Transverse colon (tissue), 4 donors: Measurements from ENCODE around the gene UBE4B. TPM values are rescaled to one million over a fixed set of nuclear protein-coding genes. Genes with fewer than 3 reads are reported as not detected.
"Not testable (repeated sequence)": the region's sequence is repeated elsewhere in the genome, so short reads cannot be mapped to it uniquely, and the experiment has no call there.

Experiments
- DNase-seq: peaks from one replicate; pipeline ENCODE4 v3.0.0-alpha.2; 2019
- H3K27ac ChIP-seq, 4 donors: fragments of 200-600 bp; sonication (generic); 2 replicates each; pipeline ENCODE4 v1.5.1; 2016 to 2018; ENCODE audit warnings: inconsistent platforms in 4 of 4
- H3K27me3 ChIP-seq: fragments of 200-600 bp; sonication (generic); 2 replicates; pipeline ENCODE4 v1.5.1; 2017; ENCODE audit warnings: inconsistent platforms
- H3K36me3 ChIP-seq, 4 donors: fragments of 200-600 bp; sonication (generic); 2 replicates each; pipeline ENCODE4 v1.5.1; 2017 to 2019; ENCODE audit warnings: inconsistent platforms in 4 of 4
- H3K4me1 ChIP-seq, 4 donors: fragments of 200-600 bp; sonication (generic); 2 replicates each; pipeline ENCODE4 v1.5.1; 2017 to 2020; ENCODE audit warnings: inconsistent platforms in 4 of 4
- H3K4me3 ChIP-seq, 4 donors: fragments of 200-600 bp; sonication (generic); 1 replicate in 1 of 4; 2 replicates in 3 of 4; pipeline versions ENCODE4 v1.5.1 to v1.6.1; 2017 to 2019; ENCODE audit warnings: inconsistent platforms in 4 of 4
- H3K9me3 ChIP-seq, 2 donors: fragments of 200-600 bp; sonication (generic); 2 replicates each; pipeline ENCODE4 v1.5.1; 2017 to 2019; ENCODE audit warnings: inconsistent platforms in 2 of 2
- EP300 ChIP-seq: sonication (generic); formaldehyde crosslinking; IDR thresholded peaks from one replicate; pipeline ENCODE4 v1.6.1; 2017; ENCODE audit warnings: antibody characterized with exemption, low read depth
- POLR2A ChIP-seq: fragments of 450-650 bp; IDR thresholded peaks from one replicate; pipeline ENCODE4 v1.6.1; 2016; ENCODE audit warnings: antibody characterized with exemption, mild to moderate bottlenecking, moderate library complexity
- POLR2AphosphoS5 ChIP-seq, 3 donors: sonication (generic); formaldehyde crosslinking; IDR thresholded peaks; one replicate each; pipeline ENCODE4 v1.6.1; 2016; ENCODE audit warnings: antibody characterized with exemption in 3 of 3
- WGBS, 2 donors: methylation state at CpG; one replicate each; pipeline ENCODE4 v1.1.5; 2018; ENCODE audit warnings: low coverage in 1 of 2; 5-methylcytosine and 5-hydroxymethylcytosine counted together
- in situ Hi-C, 4 donors: fragments of 200-750 bp; cut with MboI; loops; one replicate each; pipeline versions ENCODE4 v1.15.0 to v1.15.1; 2017; ENCODE audit warnings: low sequenced_read_pairs in 3 of 4, low pct_ligation_motif_present in 1 of 4, low pct_unique_long_range_greater_than_20kb in 1 of 4
- intact Hi-C: fragments of 100-400 bp; cut with DNase I; formaldehyde crosslinking; loops from one replicate; pipeline ENCODE4 v1.15.1; 2023; ENCODE audit warnings: low total_unique reads
- total RNA-seq, 4 donors: library from RNA; depleted of rRNA; stranded (reverse); fragments of >200 nt; gene quantifications; one replicate each; pipeline ENCODE4 v1.1.0, GENCODE V29; 2016
- TF ChIP-seq, protein P1 (sequence below), 5 experiments: fragments of 200-600 bp in 3 of 5; fragments of 450-650 bp in 2 of 5; sonication (generic) in 3 of 5; IDR thresholded peaks; 1 replicate in 2 of 5; 2 replicates in 3 of 5; pipeline ENCODE4 v1.5.1; 2016 to 2017; ENCODE audit warnings: antibody characterized with exemption in 5 of 5, inconsistent platforms in 3 of 5, mild to moderate bottlenecking in 2 of 5, moderate library complexity in 1 of 5

Gene UBE4B
- total RNA-seq, 4 donors from 2014 or later: 35.1 to 145 (median 78.7) TPM

DNA sequence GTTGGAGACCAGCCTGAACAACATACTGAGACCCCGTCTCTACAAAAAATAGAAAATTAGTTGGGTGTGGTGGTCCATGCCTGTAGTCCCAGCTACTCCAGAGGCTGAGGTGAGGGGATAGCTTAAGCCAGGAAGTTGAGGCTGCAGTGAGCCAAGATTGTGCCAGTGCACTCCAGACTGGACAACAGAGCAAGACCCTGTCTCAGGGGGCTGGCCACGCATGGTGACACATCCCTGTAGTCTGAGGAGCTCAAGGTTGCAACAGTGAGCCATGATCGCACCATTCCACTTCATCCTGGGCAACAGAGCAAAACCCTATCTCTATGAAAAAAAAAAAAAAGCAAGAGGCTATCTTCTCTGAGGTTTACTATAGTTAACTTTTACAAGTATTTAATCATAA, 12.7 kb upstream of the UBE4B start:
- no peak for DNase-seq
- H3K4me3 ChIP-seq: no peak overlapping the region
- intact Hi-C loops (no loop called here), in situ Hi-C loops (loop anchor here in 2 of 4 donors (10.0 kb wide), 1 partner anchor 145 kb away; no protein-coding TSS in a partner anchor)
- 80 to 85% methylated on average over 2 to 3 of the region's 3 CpGs for WGBS, 2 donors
- peaks cover 0 to 4% (median 0%) of the 10 kb centered on the region in 4 donors for H3K4me1 ChIP-seq
- H3K27me3 ChIP-seq: no peaks in the 10 kb centered on the region
- H3K27ac ChIP-seq: no peak overlapping the region
- H3K9me3 ChIP-seq: no peaks in the 10 kb centered on the region
- no peaks in the 10 kb centered on the region for H3K36me3 ChIP-seq
- TF ChIP-seq POLR2A (no peak), POLR2AphosphoS5 (IDR thresholded peaks at IDR 0.05) (no peak), EP300 (no peak)
- TF ChIP-seq, protein P1, sequence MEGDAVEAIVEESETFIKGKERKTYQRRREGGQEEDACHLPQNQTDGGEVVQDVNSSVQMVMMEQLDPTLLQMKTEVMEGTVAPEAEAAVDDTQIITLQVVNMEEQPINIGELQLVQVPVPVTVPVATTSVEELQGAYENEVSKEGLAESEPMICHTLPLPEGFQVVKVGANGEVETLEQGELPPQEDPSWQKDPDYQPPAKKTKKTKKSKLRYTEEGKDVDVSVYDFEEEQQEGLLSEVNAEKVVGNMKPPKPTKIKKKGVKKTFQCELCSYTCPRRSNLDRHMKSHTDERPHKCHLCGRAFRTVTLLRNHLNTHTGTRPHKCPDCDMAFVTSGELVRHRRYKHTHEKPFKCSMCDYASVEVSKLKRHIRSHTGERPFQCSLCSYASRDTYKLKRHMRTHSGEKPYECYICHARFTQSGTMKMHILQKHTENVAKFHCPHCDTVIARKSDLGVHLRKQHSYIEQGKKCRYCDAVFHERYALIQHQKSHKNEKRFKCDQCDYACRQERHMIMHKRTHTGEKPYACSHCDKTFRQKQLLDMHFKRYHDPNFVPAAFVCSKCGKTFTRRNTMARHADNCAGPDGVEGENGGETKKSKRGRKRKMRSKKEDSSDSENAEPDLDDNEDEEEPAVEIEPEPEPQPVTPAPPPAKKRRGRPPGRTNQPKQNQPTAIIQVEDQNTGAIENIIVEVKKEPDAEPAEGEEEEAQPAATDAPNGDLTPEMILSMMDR (IDR thresholded peaks at IDR 0.05): no peak

DNA sequence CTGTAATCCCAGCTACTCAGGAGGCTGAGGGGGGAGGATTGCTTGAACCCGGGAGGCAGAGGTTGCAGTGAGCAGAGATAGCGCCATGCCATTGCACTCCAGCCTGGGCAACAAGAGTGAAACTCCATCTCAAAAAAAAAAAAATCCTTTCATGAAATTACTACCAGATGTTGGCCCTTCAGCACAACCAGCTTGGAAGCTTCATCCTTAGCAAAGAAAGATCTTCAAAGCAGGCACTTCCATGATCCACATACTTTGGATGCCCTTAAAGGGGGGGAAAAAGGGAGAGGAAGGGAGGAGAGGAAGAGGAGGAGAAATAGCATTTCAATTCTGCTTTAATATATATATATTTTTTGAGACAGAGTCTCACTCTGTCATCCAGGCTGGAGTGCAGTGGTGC, 12.1 kb upstream of the UBE4B start:
- H3K36me3 ChIP-seq, H3K27ac ChIP-seq, H3K4me3 ChIP-seq, H3K4me1 ChIP-seq, intact Hi-C loops, H3K27me3 ChIP-seq, H3K9me3 ChIP-seq, DNase-seq: not testable (repeated sequence)
- 79 to 80% methylated on average over 2 of the region's 2 CpGs for WGBS, 2 donors
- in situ Hi-C loops: loop anchor here in 2 of 4 donors (10.0 kb wide), 1 partner anchor 146 kb away; no protein-coding TSS in a partner anchor

DNA sequence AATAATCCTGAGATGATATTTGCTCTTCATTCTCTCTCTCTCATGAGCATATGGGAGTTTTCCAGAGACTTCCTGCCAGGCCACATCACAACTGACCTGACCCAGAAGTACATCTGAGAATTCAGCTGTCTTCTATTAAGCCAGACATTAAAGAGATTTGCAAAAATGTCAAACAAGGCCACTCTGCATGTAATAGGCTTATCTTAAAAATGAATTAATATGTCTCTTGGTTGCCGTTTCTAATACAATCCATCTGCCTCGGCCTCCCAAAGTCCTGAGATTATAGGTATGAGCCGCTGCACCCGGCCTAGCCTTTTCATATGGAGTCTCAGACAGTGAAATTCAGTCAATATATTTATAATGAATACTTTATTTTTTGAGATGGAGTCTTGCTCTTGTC, 10.8 kb upstream of the UBE4B start:
- H3K9me3 ChIP-seq, H3K27me3 ChIP-seq, H3K36me3 ChIP-seq, H3K4me1 ChIP-seq, intact Hi-C loops, H3K4me3 ChIP-seq, H3K27ac ChIP-seq, DNase-seq: not testable (repeated sequence)
- in situ Hi-C loops: loop anchor here in 2 of 4 donors (10.0 kb wide), 1 partner anchor 147 kb away; no protein-coding TSS in a partner anchor
- WGBS, 2 donors: 85 to 94% methylated on average over 4 of the region's 4 CpGs

DNA sequence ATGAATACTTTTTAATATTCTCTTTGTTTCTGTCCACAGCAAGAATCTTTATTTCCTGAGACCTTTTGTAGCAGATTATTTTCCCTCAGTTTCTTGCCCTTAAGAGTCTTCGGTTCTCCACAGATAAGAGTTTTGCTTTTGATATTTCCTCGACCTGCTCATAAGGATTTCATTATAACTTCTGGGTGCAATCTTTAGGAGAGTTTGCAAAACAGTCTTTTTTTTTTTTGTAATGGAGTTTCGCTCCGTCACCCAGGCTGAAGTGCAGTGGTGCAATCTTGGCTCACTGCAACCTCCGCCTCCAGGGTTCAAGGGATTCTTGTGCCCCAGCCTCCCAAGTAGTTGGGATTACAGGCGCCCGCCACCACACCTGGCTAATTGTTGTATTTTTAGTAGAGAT, 10.1 kb upstream of the UBE4B start:
- Histone ChIP-seq H3K27ac (no peak overlapping the region), H3K27me3 (no peaks in the 10 kb centered on the region), H3K4me3 (no peak overlapping the region), H3K9me3 (no peaks in the 10 kb centered on the region), H3K4me1 (no peaks in the 10 kb centered on the region), H3K36me3 (no peaks in the 10 kb centered on the region)
- TF ChIP-seq POLR2AphosphoS5 (IDR thresholded peaks at IDR 0.05) (no peak), POLR2A (no peak), EP300 (no peak)
- TF ChIP-seq, protein P1 (IDR thresholded peaks at IDR 0.05): no peak
- in situ Hi-C loops: loop anchor here in 2 of 4 donors (10.0 kb wide), 1 partner anchor 148 kb away; no protein-coding TSS in a partner anchor
- WGBS, 2 donors: 89 to 94% methylated on average over 2 to 7 of the region's 7 CpGs
- intact Hi-C loops: no loop called here
- DNase-seq: no peak

DNA sequence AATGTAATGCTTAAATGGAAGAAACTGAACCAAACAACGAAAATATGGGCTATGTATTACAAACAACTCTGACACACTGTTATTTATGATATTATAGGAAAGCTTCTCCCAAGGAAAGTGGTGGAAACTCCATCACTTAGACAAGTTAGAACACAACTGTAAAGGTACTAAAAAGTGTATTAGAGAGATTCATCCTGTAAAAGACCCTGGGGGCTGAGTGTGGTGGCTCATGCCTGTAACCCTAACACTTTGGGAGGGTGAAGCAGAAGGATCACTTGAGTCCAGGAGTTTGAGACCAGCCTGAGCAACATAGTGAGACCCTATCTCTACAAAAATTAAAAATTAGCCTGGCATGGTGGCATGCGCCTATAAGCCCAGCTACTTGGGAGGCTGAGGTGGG, 7.4 kb upstream of the UBE4B start:
- Histone ChIP-seq H3K9me3 (no peaks in the 10 kb centered on the region), H3K27ac (no peak overlapping the region), H3K4me3 (no peak overlapping the region), H3K4me1 (no peaks in the 10 kb centered on the region), H3K27me3 (no peaks in the 10 kb centered on the region), H3K36me3 (no peaks in the 10 kb centered on the region)
- TF ChIP-seq POLR2A: no peak
- no peak for TF ChIP-seq EP300
- TF ChIP-seq POLR2AphosphoS5 (IDR thresholded peaks at IDR 0.05): no peak
- TF ChIP-seq, protein P1 (IDR thresholded peaks at IDR 0.05): no peak
- in situ Hi-C loops: loop anchor here in 2 of 4 donors (10.0 kb wide), 1 partner anchor 151 kb away; no protein-coding TSS in a partner anchor
- intact Hi-C loops: no loop called here
- 76 to 83% methylated on average over 2 of the region's 2 CpGs for WGBS, 2 donors
- DNase-seq: no peak
